Retinal pigment epithelial cell (primary cell): ENCODE measurements around the gene IQCE.

Experiments used
- DNase-seq: peaks from one replicate; pipeline ENCODE4 v3.0.0-alpha.2; 2010; ENCODE audit warnings: low read depth
- H3K4me3 ChIP-seq: 2 replicates; pipeline ENCODE4 v1.5.1; 2011; ENCODE audit warnings: mild to moderate bottlenecking, low read length, control low read depth, moderate library complexity
- CTCF ChIP-seq: conservative IDR thresholded peaks from 2 replicates; pipeline ENCODE4 v1.5.1; 2011; ENCODE audit warnings: low read depth, low read length, control low read depth, inconsistent platforms

The IQCE gene

GRCh38 chr7:2661602-2662272 lies 103.0 kb downstream of the IQCE start:
- DNase-seq, result no peak
- peak; percentile 34 for TF ChIP-seq CTCF
- H3K4me3 ChIP-seq, result no peak overlapping the region

GRCh38 chr7:2662273-2663120 lies 103.7 kb downstream of the IQCE start:
- TF ChIP-seq CTCF, result no peak
- DNase-seq, result no peak

GRCh38 chr7:2663121-2663886 lies 104.5 kb downstream of the IQCE start:
- TF ChIP-seq CTCF, result no peak
- H3K4me3 ChIP-seq, result no peak overlapping the region
- no peak for DNase-seq

More at GRCh38 chr7:2662273-2663120, 103.7 kb downstream of the IQCE start:
- no peak overlapping the region for H3K4me3 ChIP-seq

- no peak overlapping the region for H3K4me3 ChIP-seq
- TF ChIP-seq CTCF, result no peak
- DNase-seq, result no peak
These were observed 105.2 kb downstream of the IQCE start for GRCh38 chr7:2663960-2664359.
